ENCODE measurements around the gene SULT1A2. TPM values are rescaled to one million over a fixed set of nuclear protein-coding genes. Genes with fewer than 3 reads are reported as not detected.

The SULT1A2 gene
- total RNA-seq, 2 donors from 2014 or later, result 0.96 to 3.1 TPM

DNA sequence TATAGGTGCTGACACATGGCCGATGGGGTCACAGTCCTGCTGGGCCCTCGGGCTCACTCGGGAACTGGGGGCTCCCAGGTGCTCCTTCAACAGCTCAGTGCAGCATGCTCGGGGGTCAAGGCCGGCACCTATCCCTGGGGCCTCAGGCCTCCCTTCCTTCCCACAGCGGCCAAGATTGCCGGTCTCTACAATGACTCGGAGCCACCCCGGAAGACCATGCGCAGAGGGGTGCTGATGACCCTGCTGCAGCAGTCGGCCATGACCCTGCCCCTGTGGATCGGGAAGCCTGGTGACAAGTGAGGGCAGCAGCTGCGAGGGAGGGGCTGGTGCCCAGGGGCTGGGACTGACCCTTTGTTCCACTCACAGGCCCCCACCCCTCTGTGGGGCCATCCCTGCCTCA is 6.9 kb downstream of the SULT1A2 start:
- H3K27ac ChIP-seq, result no peak overlapping the region
- H3K36me3 ChIP-seq, result peaks cover 10% of the 10 kb centered on the region in 2 donors
- TF ChIP-seq POLR2AphosphoS5 (IDR thresholded peaks at IDR 0.05) (no peak), POLR2A (IDR thresholded peaks at IDR 0.05) (no peak)
- TF ChIP-seq, protein P1, sequence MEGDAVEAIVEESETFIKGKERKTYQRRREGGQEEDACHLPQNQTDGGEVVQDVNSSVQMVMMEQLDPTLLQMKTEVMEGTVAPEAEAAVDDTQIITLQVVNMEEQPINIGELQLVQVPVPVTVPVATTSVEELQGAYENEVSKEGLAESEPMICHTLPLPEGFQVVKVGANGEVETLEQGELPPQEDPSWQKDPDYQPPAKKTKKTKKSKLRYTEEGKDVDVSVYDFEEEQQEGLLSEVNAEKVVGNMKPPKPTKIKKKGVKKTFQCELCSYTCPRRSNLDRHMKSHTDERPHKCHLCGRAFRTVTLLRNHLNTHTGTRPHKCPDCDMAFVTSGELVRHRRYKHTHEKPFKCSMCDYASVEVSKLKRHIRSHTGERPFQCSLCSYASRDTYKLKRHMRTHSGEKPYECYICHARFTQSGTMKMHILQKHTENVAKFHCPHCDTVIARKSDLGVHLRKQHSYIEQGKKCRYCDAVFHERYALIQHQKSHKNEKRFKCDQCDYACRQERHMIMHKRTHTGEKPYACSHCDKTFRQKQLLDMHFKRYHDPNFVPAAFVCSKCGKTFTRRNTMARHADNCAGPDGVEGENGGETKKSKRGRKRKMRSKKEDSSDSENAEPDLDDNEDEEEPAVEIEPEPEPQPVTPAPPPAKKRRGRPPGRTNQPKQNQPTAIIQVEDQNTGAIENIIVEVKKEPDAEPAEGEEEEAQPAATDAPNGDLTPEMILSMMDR (IDR thresholded peaks at IDR 0.05), result no peak
- 92% methylated on average over 13 of the region's 13 CpGs for WGBS
- intact Hi-C loops (cut with DNase I), result loop anchor here (10.0 kb wide), 1 partner anchor 285 kb away; no protein-coding TSS in a partner anchor
- no peak overlapping the region for H3K4me3 ChIP-seq
- no peaks in the 10 kb centered on the region for H3K9me3 ChIP-seq
- H3K4me1 ChIP-seq (replicated peaks), result no peaks in the 10 kb centered on the region
- H3K27me3 ChIP-seq (replicated peaks; ENCODE audit: insufficient read depth), result no peaks in the 10 kb centered on the region
- DNase-seq (ENCODE audit: low spot score), result no peak

DNA sequence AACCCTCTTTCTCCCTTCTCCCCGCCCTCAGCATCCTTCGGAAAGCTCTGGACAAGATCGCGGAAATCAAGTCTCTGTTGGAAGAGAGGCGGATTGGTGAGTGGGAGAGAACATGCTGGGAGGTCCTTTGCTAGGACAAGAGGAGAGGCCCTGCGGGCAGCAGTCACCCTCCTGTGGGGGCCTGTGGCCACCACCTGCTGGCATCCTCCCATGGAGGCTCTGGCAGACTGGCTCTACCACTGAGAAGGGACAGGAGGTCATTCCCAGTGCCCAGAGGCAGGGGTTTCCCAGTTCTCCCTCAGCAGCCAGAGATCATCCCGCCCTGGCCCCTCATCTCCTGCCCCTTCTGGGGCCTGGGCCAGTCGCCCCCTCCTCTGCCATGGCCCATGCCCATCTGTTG is 7.8 kb downstream of the SULT1A2 start:
- Histone ChIP-seq H3K27ac (no peak overlapping the region), H3K36me3 (peaks cover 10 to 12% of the 10 kb centered on the region in 2 donors), H3K4me1 (replicated peaks) (no peaks in the 10 kb centered on the region), H3K9me3 (no peaks in the 10 kb centered on the region), H3K27me3 (replicated peaks; ENCODE audit: insufficient read depth) (no peaks in the 10 kb centered on the region), H3K4me3 (no peak overlapping the region)
- DNase-seq (ENCODE audit: low spot score), result no peak
- intact Hi-C loops (cut with DNase I), result loop anchor here (10.0 kb wide), 1 partner anchor 284 kb away; no protein-coding TSS in a partner anchor
- TF ChIP-seq POLR2AphosphoS5 (IDR thresholded peaks at IDR 0.05) (no peak), POLR2A (IDR thresholded peaks at IDR 0.05) (no peak)
- TF ChIP-seq, protein P1 (IDR thresholded peaks at IDR 0.05), result no peak
- 98% methylated on average over 8 of the region's 8 CpGs for WGBS

DNA sequence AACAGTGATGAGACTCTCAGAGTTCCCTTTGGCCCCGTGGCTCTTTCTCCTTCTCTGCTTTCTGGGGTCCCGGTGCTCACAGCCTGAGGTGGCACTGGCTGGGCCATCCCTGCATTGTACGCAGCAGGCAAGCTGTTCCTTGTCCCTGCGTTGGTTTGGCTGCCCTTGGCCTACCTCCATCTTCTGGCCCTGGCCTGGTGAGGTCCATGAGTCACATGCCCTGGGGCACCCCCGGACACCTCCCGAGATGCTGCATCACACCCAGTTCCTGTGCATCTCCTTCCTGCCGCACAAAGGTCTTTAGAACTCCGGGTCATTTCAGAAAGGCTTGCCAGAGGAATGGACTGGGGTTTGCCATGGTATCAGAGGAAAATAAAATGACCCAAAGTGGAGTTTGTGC is 9.5 kb downstream of the SULT1A2 start:
- H3K27me3 ChIP-seq (replicated peaks; ENCODE audit: insufficient read depth), result no peaks in the 10 kb centered on the region
- H3K4me3 ChIP-seq, result no peak overlapping the region
- intact Hi-C loops (cut with DNase I), result loop anchor here (10.0 kb wide), 1 partner anchor 283 kb away; no protein-coding TSS in a partner anchor
- H3K4me1 ChIP-seq (replicated peaks), result no peaks in the 10 kb centered on the region
- H3K9me3 ChIP-seq, result no peaks in the 10 kb centered on the region
- WGBS, result 81% methylated on average over 8 of the region's 8 CpGs
- DNase-seq (ENCODE audit: low spot score), result no peak
- no peak overlapping the region for H3K27ac ChIP-seq
- H3K36me3 ChIP-seq, result peaks cover 12% of the 10 kb centered on the region in 2 donors
- TF ChIP-seq POLR2A (IDR thresholded peaks at IDR 0.05), result no peak
- TF ChIP-seq, protein P1 (IDR thresholded peaks at IDR 0.05), result no peak

DNA sequence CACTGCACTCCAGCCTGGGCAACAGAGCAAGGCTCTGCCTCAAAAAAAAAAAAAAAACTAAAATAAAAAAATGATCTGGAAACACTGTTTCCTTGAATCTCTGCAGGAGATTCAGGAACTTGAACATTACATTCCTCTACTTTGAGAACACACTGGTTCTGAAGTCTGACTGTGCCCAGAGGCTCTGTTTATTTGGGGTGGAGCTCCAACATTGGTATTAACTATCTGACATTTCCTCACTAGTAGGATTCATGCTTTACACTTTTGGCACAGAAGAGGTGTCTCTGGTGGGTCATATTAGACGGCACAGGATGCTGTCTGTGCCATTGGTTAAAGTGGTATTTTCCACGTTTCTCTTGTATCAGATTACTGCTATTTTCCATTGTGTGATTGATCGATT is 10.4 kb downstream of the SULT1A2 start:
- 76% methylated on average over 3 of the region's 3 CpGs for WGBS
- H3K36me3 ChIP-seq, result peaks cover 12 to 20% of the 10 kb centered on the region in 2 donors
- intact Hi-C loops (cut with DNase I), result loop anchor here (10.0 kb wide), 1 partner anchor 282 kb away; no protein-coding TSS in a partner anchor

DNA sequence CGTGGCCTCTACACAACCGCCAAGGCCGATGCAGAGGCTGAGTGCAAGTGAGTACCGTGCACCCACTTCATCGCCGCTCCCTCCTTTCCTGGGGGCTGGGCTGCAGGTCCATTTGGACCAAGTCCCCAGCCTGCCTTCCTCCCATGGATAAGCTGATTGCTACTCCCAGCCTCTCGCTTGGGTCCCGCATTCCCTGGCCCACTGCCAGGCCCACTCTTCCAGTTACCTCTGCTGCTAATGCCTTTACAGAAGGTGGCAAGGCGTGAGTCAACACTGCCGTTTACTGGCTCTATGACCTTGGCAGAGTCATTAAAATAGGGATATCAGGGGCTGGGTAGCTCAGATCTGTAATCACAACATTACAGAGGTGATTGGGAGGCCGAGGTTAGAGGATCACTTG is 11.2 kb downstream of the SULT1A2 start:
- intact Hi-C loops (cut with DNase I), result loop anchor here (10.0 kb wide), 1 partner anchor 281 kb away; no protein-coding TSS in a partner anchor
- no peaks in the 10 kb centered on the region for H3K27me3 ChIP-seq (replicated peaks; ENCODE audit: insufficient read depth)
- DNase-seq (ENCODE audit: low spot score), result no peak
- no peaks in the 10 kb centered on the region for H3K9me3 ChIP-seq
- no peak for TF ChIP-seq POLR2AphosphoS5 (IDR thresholded peaks at IDR 0.05)
- TF ChIP-seq POLR2A (IDR thresholded peaks at IDR 0.05), result no peak
- TF ChIP-seq, protein P1 (IDR thresholded peaks at IDR 0.05), result no peak
- H3K36me3 ChIP-seq, result peaks cover 12 to 16% of the 10 kb centered on the region in 2 donors
- no peak overlapping the region for H3K4me3 ChIP-seq
- H3K4me1 ChIP-seq (replicated peaks), result no peaks in the 10 kb centered on the region
- WGBS, result 85% methylated on average over 11 of the region's 11 CpGs
- no peak overlapping the region for H3K27ac ChIP-seq

More for the DNA sequence above, 10.4 kb downstream of the SULT1A2 start:
- Histone ChIP-seq H3K27ac (no peak overlapping the region), H3K9me3 (no peaks in the 10 kb centered on the region), H3K4me3 (no peak overlapping the region), H3K4me1 (replicated peaks) (no peaks in the 10 kb centered on the region), H3K27me3 (replicated peaks; ENCODE audit: insufficient read depth) (no peaks in the 10 kb centered on the region)
- no peak for DNase-seq (ENCODE audit: low spot score)
- TF ChIP-seq POLR2A (IDR thresholded peaks at IDR 0.05) (no peak), POLR2AphosphoS5 (IDR thresholded peaks at IDR 0.05) (no peak)
- TF ChIP-seq, protein P1 (IDR thresholded peaks at IDR 0.05), result no peak
